Nephron (organoid): ENCODE data around the gene NRARP.

Experiments used
- H3K27ac Mint-ChIP-seq, 3 experiments: 2 replicates each; pipeline ENCODE4 v1.8.0; 2020; ENCODE audit warnings: mixed read lengths in 3 of 3, mild to moderate bottlenecking in 2 of 3, moderate library complexity in 1 of 3
- H3K27me3 Mint-ChIP-seq: 2 replicates; pipeline ENCODE4 v1.8.0; 2021; ENCODE audit warnings: low read depth, mild to moderate bottlenecking, moderate library complexity, mixed read lengths
- H3K36me3 Mint-ChIP-seq: 2 replicates; pipeline ENCODE4 v1.8.0; 2020; ENCODE audit warnings: low read depth, mixed read lengths
- H3K4me1 Mint-ChIP-seq: 2 replicates; pipeline ENCODE4 v1.8.0; 2020; ENCODE audit warnings: mixed read lengths
- H3K4me3 Mint-ChIP-seq, 3 experiments: 2 replicates each; pipeline ENCODE4 v1.8.0; 2020; ENCODE audit warnings: mild to moderate bottlenecking in 3 of 3, mixed read lengths in 3 of 3, moderate library complexity in 2 of 3
- H3K9me3 Mint-ChIP-seq: 2 replicates; pipeline ENCODE4 v1.8.0; 2020; ENCODE audit warnings: mixed read lengths
- CTCF ChIP-seq, 3 experiments: fragments of 200-600 bp; sonication (generic); IDR thresholded peaks; one replicate each; pipeline ENCODE4 v1.5.0; 2021; ENCODE audit warnings: antibody characterized with exemption in 3 of 3; ENCODE audit not compliant: unreplicated experiment in 3 of 3

The NRARP gene

GRCh38 chr9:137272241-137273094, 29.6 kb downstream of the NRARP start:
- Mint-ChIP-seq H3K4me3 (no peak overlapping the region), H3K4me1 (peaks cover 21% of the 10 kb centered on the region), H3K27ac (no peak overlapping the region), H3K27me3 (no peaks in the 10 kb centered on the region), H3K36me3 (peaks cover 22% of the 10 kb centered on the region), H3K9me3 (no peaks in the 10 kb centered on the region)
- no peak for TF ChIP-seq CTCF (IDR thresholded peaks at IDR 0.05; ENCODE audit: unreplicated experiment in 3 of 3)

GRCh38 chr9:137271696-137272076, 30.4 kb downstream of the NRARP start:
- Mint-ChIP-seq H3K36me3 (peaks cover 23% of the 10 kb centered on the region), H3K27me3 (no peaks in the 10 kb centered on the region), H3K4me3 (no peak overlapping the region), H3K27ac (no peak overlapping the region), H3K9me3 (no peaks in the 10 kb centered on the region), H3K4me1 (peaks cover 15% of the 10 kb centered on the region)
- TF ChIP-seq CTCF (IDR thresholded peaks at IDR 0.05; ENCODE audit: unreplicated experiment in 3 of 3): no peak

GRCh38 chr9:137270929-137271695, 31.0 kb downstream of the NRARP start:
- Mint-ChIP-seq H3K9me3 (no peaks in the 10 kb centered on the region), H3K27me3 (no peaks in the 10 kb centered on the region), H3K27ac (no peak overlapping the region), H3K4me3 (no peak overlapping the region), H3K4me1 (peaks cover 14% of the 10 kb centered on the region), H3K36me3 (peaks cover 23% of the 10 kb centered on the region)
- no peak for TF ChIP-seq CTCF (IDR thresholded peaks at IDR 0.05; ENCODE audit: unreplicated experiment in 3 of 3)

- Mint-ChIP-seq H3K36me3 (peaks cover 23% of the 10 kb centered on the region), H3K4me1 (peaks cover under 1% of the 10 kb centered on the region), H3K9me3 (no peaks in the 10 kb centered on the region), H3K27me3 (no peaks in the 10 kb centered on the region), H3K27ac (no peak overlapping the region), H3K4me3 (no peak overlapping the region)
- no peak for TF ChIP-seq CTCF (IDR thresholded peaks at IDR 0.05; ENCODE audit: unreplicated experiment in 3 of 3)
These were observed 32.8 kb downstream of the NRARP start for GRCh38 chr9:137269231-137269772.

GRCh38 chr9:137268538-137269201, 33.4 kb downstream of the NRARP start:
- Mint-ChIP-seq H3K27ac (no peak overlapping the region), H3K4me1 (no peaks in the 10 kb centered on the region), H3K9me3 (no peaks in the 10 kb centered on the region), H3K4me3 (no peak overlapping the region), H3K27me3 (no peaks in the 10 kb centered on the region), H3K36me3 (peaks cover 22% of the 10 kb centered on the region)
- TF ChIP-seq CTCF (IDR thresholded peaks at IDR 0.05; ENCODE audit: unreplicated experiment in 3 of 3): no peak
